IMR-90 (cell line): ENCODE data around the gene GRIPAP1.

Experiments used
- CEBPB ChIP-seq: IDR thresholded peaks from 2 replicates; pipeline ENCODE4 v1.6.1; 2012; ENCODE audit warnings: low read depth, low read length, improper control_type of control experiment
- POLR2A ChIP-seq: IDR thresholded peaks from 2 replicates; pipeline ENCODE4 v1.6.1; 2012; ENCODE audit warnings: mild to moderate bottlenecking, low read depth, low read length
- RCOR1 ChIP-seq: IDR thresholded peaks from 2 replicates; pipeline ENCODE4 v1.6.1; 2012; ENCODE audit warnings: mild to moderate bottlenecking, low read length, improper control_type of control experiment; ENCODE audit not compliant: insufficient replicate concordance
- RFX5 ChIP-seq: IDR thresholded peaks from 2 replicates; pipeline ENCODE4 v1.8.0; 2012; ENCODE audit warnings: low read depth, mild to moderate bottlenecking, low read length, moderate library complexity
- TF ChIP-seq, protein P1 (sequence below): conservative IDR thresholded peaks from 2 replicates; pipeline ENCODE4 v1.5.1; 2012; ENCODE audit warnings: mild to moderate bottlenecking, low read depth, low read length, improper control_type of control experiment
- TF ChIP-seq, protein P2 (sequence below): fragments of 150-350 bp; IDR thresholded peaks from 2 replicates; pipeline ENCODE4 v1.6.1; 2017; ENCODE audit warnings: mild to moderate bottlenecking, antibody characterized with exemption, low read length, low read depth

DNA sequence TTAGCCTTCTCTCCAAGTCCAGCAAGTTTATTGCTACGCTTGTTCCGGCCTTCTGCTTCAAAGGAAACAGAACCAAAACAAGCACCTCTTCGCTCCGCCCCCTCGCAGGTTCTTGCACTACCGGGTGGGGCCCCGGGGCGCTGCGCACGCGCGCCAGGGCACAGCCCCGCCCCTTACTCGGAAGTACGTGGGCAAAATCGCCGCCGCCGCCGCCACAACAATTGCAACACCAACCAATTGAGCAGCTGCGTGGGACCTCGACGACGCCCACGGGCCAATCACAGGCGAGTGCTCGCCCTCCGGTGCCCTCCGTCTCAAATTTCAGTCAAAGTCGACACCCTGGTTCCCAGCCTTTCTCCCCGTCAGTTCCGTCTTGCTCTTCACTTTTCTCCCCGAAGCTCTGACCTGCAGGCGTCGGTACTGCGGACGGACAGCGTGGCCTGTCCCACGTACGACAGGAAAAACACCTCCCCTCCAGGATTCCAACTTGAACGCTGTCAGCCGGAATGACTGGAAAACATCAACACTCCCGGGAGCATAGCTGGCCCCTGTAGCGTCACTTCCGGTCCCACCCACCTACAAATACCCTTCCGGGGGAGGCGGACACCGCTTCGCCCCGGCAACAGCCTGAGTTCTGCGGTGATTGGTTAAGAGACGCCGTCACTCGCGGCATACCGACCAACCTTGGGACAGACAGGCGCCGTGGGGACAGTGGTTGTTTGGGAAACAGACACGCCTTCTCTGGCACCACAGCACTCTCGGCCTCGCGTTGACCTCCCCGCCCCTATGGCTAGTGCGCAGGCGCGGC lies 44.0 kb downstream of the GRIPAP1 start:
- TF ChIP-seq RCOR1 (no peak), CEBPB (peak; percentile 95), POLR2A (peak; percentile 92), RFX5 (peak; percentile 83)
- TF ChIP-seq, protein P1, sequence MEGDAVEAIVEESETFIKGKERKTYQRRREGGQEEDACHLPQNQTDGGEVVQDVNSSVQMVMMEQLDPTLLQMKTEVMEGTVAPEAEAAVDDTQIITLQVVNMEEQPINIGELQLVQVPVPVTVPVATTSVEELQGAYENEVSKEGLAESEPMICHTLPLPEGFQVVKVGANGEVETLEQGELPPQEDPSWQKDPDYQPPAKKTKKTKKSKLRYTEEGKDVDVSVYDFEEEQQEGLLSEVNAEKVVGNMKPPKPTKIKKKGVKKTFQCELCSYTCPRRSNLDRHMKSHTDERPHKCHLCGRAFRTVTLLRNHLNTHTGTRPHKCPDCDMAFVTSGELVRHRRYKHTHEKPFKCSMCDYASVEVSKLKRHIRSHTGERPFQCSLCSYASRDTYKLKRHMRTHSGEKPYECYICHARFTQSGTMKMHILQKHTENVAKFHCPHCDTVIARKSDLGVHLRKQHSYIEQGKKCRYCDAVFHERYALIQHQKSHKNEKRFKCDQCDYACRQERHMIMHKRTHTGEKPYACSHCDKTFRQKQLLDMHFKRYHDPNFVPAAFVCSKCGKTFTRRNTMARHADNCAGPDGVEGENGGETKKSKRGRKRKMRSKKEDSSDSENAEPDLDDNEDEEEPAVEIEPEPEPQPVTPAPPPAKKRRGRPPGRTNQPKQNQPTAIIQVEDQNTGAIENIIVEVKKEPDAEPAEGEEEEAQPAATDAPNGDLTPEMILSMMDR, result no peak
- TF ChIP-seq, protein P2, sequence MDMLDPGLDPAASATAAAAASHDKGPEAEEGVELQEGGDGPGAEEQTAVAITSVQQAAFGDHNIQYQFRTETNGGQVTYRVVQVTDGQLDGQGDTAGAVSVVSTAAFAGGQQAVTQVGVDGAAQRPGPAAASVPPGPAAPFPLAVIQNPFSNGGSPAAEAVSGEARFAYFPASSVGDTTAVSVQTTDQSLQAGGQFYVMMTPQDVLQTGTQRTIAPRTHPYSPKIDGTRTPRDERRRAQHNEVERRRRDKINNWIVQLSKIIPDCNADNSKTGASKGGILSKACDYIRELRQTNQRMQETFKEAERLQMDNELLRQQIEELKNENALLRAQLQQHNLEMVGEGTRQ, result no peak
